Measurements from ENCODE around the gene GJD4. TPM values are rescaled to one million over a fixed set of nuclear protein-coding genes. Genes with fewer than 3 reads are reported as not detected.

GJD4 gene
- total RNA-seq, 8 experiments from 2014 or later = 0.62 TPM; not detected in 7

DNA sequence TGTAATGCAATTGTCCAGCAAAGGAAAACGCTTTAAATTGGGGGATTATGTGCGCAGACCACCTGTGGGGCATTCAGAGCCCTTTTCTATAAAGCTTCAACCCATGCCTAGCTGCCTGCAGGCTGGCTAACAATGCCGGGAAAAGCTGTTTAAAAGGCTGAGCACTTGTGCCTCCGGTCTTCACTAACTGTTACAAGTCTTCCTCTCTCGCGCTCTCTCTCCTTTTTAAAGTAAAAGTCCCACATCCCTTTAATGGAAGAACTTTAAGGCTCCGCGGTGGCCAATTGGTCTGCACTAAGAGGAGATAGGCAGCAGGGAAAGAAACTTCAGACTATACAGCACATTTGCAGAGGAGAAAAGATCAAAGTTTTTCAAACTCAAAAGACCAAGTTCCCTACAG, 32.3 kb downstream of the GJD4 start:
- H3K4me3 ChIP-seq = peak overlapping the region in 2 of 5 donors; percentile 3 to 13
- H3K4me1 ChIP-seq (replicated peaks in 1 of 2) = peaks cover 16 to 17% of the 10 kb centered on the region in 2 donors
- ATAC-seq (replicated peaks in 6 of 8) = no peak
- WGBS, 10 experiments = 0 to 86% (median 5%) methylated on average over 3 to 8 of the region's 8 CpGs; no CpG with 5 or more reads in 1 of the 10 experiments
- H3K27ac ChIP-seq = no peak overlapping the region
- in situ Hi-C loops (cut with MboI; ENCODE audit: low pct_unique_long_range_greater_than_20kb in 2 of 9, low sequenced_read_pairs in 9 of 9, unreplicated experiment in 9 of 9) = loop anchor here (10.0 to 25.0 kb wide), 6 partner anchors 275 to 1250 kb away; no protein-coding TSS in a partner anchor

DNA sequence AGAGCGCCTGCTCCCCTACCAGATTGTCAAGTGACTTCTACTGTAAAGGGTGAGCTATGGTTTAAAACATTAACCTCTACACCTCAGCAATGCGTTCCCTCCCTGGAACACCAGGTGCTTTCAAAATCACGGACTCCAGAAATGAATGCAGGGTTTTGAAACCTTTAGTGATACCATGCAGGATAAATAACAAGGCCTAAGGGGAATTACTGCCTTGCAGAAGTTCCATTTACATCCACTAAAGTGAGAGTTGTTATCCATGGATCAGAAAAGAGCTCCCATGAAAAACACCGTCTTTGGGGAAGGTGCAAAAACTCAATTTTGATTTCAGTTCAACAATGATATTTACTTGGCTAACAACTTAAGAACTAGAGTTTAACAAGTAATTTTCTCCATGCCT, 33.0 kb downstream of the GJD4 start:
- 3 to 100% (median 51%) methylated on average over 1 to 4 of the region's 4 CpGs; no CpG with 5 or more reads in 2 of the 10 experiments for WGBS, 10 experiments
- peaks cover 16 to 17% of the 10 kb centered on the region in 2 donors for H3K4me1 ChIP-seq (replicated peaks in 1 of 2)
- no peak overlapping the region for H3K27ac ChIP-seq
- H3K4me3 ChIP-seq = peak overlapping the region in 1 of 5 donors; percentile 4
- no peak for ATAC-seq (replicated peaks in 6 of 8)
- in situ Hi-C loops (cut with MboI; ENCODE audit: low pct_unique_long_range_greater_than_20kb in 2 of 9, low sequenced_read_pairs in 9 of 9, unreplicated experiment in 9 of 9) = loop anchor here (10.0 to 25.0 kb wide), 6 partner anchors 274 to 1249 kb away; no protein-coding TSS in a partner anchor

DNA sequence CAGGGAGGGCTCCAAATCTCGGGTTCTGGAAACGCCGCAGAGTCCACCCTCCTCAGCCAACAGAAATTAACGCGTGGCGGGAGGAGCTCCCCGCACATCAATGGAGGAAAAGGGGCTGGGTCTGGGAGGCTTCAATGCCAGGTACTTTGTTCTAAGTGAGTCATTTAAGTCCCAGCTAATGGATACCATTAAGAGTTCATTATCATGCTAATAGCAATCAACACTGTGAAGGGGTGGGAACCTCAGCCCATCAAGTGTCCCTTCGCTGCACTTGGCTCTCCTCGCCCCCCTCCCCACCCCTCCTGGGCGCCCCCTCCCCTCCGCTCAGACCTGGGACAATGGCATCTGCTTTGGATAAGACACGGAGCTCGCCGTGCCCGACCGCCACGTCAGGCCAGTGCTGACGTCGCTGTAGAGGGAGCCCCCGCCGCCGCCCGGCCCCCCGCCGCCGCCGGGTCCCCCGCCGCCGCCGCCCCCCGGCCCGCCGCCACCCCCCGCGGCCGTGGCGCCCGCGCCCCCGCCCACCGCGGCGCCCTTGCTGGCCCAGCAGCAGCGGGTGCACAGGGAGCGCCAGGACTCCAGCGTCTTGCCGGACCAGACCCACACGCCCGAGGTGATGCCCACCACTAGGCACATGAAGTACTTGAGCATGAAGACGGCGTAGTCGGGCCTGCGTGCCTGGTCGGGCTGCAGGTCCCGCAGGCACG, 34.0 kb downstream of the GJD4 start:
- in situ Hi-C loops (cut with MboI; ENCODE audit: low pct_unique_long_range_greater_than_20kb in 2 of 9, low sequenced_read_pairs in 9 of 9, unreplicated experiment in 9 of 9) = loop anchor here (10.0 to 25.0 kb wide), 6 partner anchors 273 to 1248 kb away; no protein-coding TSS in a partner anchor
- peak in 4 of 8 experiments; percentile 0 to 4 (median 1) for ATAC-seq (replicated peaks in 6 of 8)
- WGBS, 10 experiments = 0 to 100% (median 44%) methylated on average over 1 to 8 of the region's 57 CpGs; no CpG with 5 or more reads in 4 of the 10 experiments
- Histone ChIP-seq H3K4me3 (peak overlapping the region; percentile 46 to 83 (median 68)), H3K4me1 (replicated peaks in 1 of 2) (peaks cover 17 to 18% of the 10 kb centered on the region in 2 donors), H3K27ac (peak overlapping the region in 1 of 2 donors; percentile 0)

DNA sequence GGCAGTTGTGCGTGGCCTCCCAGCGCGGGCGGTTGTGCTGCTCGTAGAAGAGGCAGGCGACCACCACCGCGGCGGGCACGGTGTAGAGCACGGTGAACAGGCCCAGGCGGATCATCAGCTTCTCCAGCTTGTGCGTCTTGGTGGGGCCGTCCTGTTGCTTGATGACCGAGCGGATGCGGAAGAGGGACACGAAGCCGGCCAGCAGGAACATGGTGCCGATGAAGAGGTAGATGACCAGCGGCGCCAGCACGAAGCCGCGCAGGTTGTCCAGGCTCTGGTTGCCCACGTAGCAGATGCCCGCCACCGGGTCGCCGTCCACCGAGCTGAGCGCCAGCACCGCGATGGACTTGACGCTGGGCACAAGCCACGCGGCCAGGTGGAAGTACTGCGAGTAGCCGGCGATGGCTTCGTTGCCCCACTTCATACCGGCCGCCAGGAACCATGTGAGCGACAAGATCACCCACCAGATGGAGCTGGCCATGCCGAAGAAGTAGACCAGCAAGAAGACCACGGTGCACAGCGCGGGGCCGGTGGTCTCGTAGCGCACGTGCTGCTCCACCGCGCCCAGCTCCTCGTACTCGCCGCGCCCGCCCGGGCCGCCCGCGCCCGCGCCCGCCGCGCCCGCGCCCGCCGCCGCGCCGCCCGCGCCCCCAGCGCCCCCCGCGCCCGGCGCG, 34.7 kb downstream of the GJD4 start:
- H3K4me3 ChIP-seq = peak overlapping the region; percentile 46 to 83 (median 68)
- H3K27ac ChIP-seq = peak overlapping the region; percentile 70 to 82
- ATAC-seq (replicated peaks in 6 of 8) = no peak
- peaks cover 17 to 18% of the 10 kb centered on the region in 2 donors for H3K4me1 ChIP-seq (replicated peaks in 1 of 2)
- in situ Hi-C loops (cut with MboI; ENCODE audit: low pct_unique_long_range_greater_than_20kb in 2 of 9, low sequenced_read_pairs in 9 of 9, unreplicated experiment in 9 of 9) = loop anchor here (10.0 to 25.0 kb wide), 6 partner anchors 272 to 1247 kb away; no protein-coding TSS in a partner anchor
- WGBS, 10 experiments = 2 to 50% (median 26%) methylated on average over 1 to 23 of the region's 83 CpGs; no CpG with 5 or more reads in 2 of the 10 experiments

DNA sequence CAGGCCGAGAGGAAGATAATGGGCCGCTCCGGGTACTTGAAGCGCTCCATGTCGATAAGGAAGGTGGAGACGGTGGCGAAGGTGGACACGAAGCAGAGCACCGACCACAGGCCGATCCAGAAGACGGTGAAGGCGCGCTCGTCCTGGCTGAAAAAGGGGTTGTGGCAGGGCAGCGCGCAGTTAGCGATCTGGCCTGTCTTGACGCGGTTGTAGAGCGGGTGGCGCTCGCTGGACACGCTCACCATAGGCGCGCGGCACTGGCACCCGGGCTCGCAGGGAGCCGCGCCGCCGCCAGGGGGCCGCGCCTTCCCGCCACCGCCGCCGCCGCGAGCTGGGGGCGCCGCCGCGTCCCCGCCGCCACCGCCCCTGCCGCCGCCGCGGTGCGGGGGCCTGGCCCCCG, 35.3 kb downstream of the GJD4 start:
- peak overlapping the region; percentile 70 to 82 for H3K27ac ChIP-seq
- peaks cover 17 to 18% of the 10 kb centered on the region in 2 donors for H3K4me1 ChIP-seq (replicated peaks in 1 of 2)
- in situ Hi-C loops (cut with MboI; ENCODE audit: low pct_unique_long_range_greater_than_20kb in 2 of 9, low sequenced_read_pairs in 9 of 9, unreplicated experiment in 9 of 9) = loop anchor here (25.0 kb wide), 4 partner anchors 272 to 1247 kb away; no protein-coding TSS in a partner anchor
- H3K4me3 ChIP-seq = peak overlapping the region; percentile 46 to 83 (median 68)
- 0% methylated on average over 4 of the region's 53 CpGs; no CpG with 5 or more reads in 9 of the 10 experiments for WGBS, 10 experiments
- ATAC-seq (replicated peaks in 6 of 8) = peak; percentile 21 to 56 (median 46)

DNA sequence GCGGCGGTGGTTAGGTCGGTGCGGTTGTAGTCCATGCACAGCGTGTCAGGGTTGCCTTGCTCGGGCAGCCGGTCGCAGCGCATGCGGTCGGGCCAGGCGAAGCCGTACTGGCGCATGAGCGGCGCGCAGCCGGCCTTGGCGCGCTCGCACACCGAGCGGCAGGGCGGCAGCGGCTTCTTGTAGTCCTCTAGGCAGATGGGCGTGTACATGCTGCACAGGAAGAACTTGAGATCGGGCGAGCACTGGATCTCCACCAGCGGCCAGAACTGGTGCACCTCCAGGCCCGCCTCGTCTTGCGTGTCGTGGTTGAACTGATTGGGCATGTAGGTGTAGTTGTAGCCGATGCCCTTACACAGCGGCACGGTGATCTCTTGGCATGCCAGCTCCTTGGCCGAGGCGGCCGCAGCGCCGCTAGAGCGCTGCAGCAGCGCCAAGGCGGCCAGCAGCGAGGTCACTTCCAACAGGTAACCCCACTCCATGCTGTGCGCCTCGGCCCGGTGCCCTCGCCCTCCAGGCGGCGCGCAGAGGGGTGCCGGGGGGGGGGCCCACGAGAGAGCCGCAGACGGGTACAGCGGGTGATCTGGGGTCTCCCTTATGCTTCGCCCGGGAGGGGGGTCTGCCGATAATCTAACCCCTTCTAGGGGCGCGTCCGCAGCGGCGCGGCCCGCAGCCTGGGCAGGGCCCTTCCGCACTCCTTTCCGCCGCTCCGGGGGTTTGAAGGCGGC, 36.0 kb downstream of the GJD4 start:
- Histone ChIP-seq H3K4me1 (replicated peaks in 1 of 2) (peaks cover 17 to 18% of the 10 kb centered on the region in 2 donors), H3K4me3 (peak overlapping the region; percentile 46 to 83 (median 68)), H3K27ac (peak overlapping the region in 1 of 2 donors; percentile 82)
- WGBS, 10 experiments = 0% methylated on average over 4 of the region's 72 CpGs; no CpG with 5 or more reads in 9 of the 10 experiments
- peak; percentile 23 to 54 (median 40) for ATAC-seq (replicated peaks in 6 of 8)
- in situ Hi-C loops (cut with MboI; ENCODE audit: low pct_unique_long_range_greater_than_20kb in 2 of 9, low sequenced_read_pairs in 9 of 9, unreplicated experiment in 9 of 9) = loop anchor here (25.0 kb wide), 4 partner anchors 271 to 1246 kb away; no protein-coding TSS in a partner anchor

DNA sequence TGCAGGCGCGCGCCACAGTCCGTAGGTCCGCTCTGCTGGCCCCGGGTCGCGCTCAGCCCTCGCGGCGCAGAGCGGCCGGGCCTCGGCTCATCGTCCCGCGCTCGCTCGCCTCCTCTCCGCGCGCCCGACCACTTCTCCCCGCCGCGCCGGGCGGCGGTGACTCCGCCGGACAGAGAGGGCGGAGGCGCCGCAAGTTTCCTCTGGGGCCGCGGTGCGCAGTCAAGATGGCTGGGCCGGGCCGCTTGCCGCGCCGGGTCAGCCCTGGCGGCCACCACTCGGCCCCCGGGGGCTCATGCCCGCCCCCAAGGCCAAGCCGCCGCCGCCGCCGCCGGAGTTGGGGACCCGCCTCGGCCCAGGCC, 36.5 kb downstream of the GJD4 start:
- Histone ChIP-seq H3K4me1 (replicated peaks in 1 of 2) (peaks cover 17 to 18% of the 10 kb centered on the region in 2 donors), H3K27ac (no peak overlapping the region), H3K4me3 (peak overlapping the region; percentile 46 to 83 (median 68))
- ATAC-seq (replicated peaks in 6 of 8) = peak; percentile 1 to 26 (median 8)
- in situ Hi-C loops (cut with MboI; ENCODE audit: low pct_unique_long_range_greater_than_20kb in 2 of 9, low sequenced_read_pairs in 9 of 9, unreplicated experiment in 9 of 9) = loop anchor here (25.0 kb wide), 4 partner anchors 271 to 1246 kb away; no protein-coding TSS in a partner anchor
- 0% methylated on average over 1 of the region's 54 CpGs; no CpG with 5 or more reads in 9 of the 10 experiments for WGBS, 10 experiments

DNA sequence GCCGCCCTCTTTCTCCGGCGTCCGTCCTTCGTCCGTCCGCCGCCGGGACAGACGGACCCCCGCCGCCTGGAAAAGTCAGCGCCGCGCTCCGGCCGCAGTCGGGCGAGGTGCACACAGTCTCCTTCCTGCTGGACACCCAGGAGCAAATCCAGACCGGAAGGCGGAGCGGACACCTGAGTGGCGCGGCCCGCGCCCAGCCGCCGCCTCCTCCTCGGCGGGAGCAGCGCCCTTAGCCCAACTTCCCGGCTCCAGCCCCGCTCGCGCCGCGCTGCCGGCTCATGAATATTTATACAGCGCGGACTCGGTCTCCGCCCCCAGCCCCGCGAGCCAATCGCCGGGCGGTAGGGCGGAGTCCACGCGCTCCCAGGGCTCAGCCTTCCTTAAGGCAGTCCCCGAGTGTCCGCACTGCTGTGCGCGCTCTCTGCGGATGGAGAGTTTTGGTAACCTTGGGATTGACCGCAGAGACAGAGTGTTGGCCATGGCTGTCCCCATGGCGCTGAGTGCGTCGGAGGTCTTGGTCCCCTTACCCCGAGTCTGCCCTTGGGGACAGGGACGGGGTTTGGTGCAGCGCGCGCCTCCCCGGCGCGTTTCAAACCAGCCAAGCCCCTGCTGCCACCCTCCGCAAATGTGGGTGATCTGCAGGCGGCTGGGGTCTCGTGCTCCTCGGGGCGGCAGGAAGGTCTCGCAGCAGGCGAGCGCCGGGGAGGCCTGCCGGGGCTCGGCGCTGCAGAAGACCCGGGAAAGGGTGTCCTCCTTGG, 37.1 kb downstream of the GJD4 start, which contains the start of gene FZD8:
Gene FZD8 (minus strand): TSS at position 262 of the 758 bp plus-strand sequence. CDS start 867 bp downstream, outside the sequence.
- ATAC-seq (replicated peaks in 6 of 8) = peak; percentile 75 to 82 (median 81)
- in situ Hi-C loops (cut with MboI; ENCODE audit: low pct_unique_long_range_greater_than_20kb in 2 of 9, low sequenced_read_pairs in 9 of 9, unreplicated experiment in 9 of 9) = loop anchor here (25.0 kb wide), 4 partner anchors 270 to 1245 kb away; no protein-coding TSS in a partner anchor
- H3K4me3 ChIP-seq = peak within 1 kb of the TSS; percentile 46 to 83 (median 68)
- H3K27ac ChIP-seq = no peak within 1 kb of the TSS
- WGBS, 10 experiments = 0% methylated on average over 2 to 8 of the region's 80 CpGs; no CpG with 5 or more reads in 7 of the 10 experiments
- H3K4me1 ChIP-seq (replicated peaks in 1 of 2) = peaks cover 14 to 15% of the 10 kb centered on the region in 2 donors

DNA sequence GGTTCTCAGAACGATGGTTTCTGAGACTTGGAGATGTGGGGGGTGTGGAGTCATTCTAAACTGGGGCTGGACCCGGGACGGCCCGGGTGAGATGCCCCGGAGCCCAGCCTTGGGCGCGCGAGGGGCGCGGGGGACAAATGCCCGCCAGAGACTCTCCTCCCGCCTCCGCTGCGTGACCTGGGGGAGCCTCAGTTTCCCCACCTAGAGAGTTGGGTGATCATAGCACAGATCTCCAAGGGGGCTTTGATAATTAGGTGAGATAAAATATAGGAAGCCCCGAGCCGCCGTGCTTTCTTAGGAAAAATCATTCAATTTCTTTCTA, 37.6 kb downstream of the GJD4 start:
- in situ Hi-C loops (cut with MboI; ENCODE audit: low pct_unique_long_range_greater_than_20kb in 2 of 9, low sequenced_read_pairs in 9 of 9, unreplicated experiment in 9 of 9) = loop anchor here (25.0 kb wide), 4 partner anchors 270 to 1245 kb away; no protein-coding TSS in a partner anchor
- H3K4me1 ChIP-seq (replicated peaks in 1 of 2) = peaks cover 9 to 10% of the 10 kb centered on the region in 2 donors
- H3K27ac ChIP-seq = no peak overlapping the region
- peak overlapping the region; percentile 46 to 83 (median 68) for H3K4me3 ChIP-seq
- ATAC-seq (replicated peaks in 6 of 8) = no peak
- 0 to 3% (median 0%) methylated on average over 1 to 7 of the region's 17 CpGs; no CpG with 5 or more reads in 5 of the 10 experiments for WGBS, 10 experiments

DNA sequence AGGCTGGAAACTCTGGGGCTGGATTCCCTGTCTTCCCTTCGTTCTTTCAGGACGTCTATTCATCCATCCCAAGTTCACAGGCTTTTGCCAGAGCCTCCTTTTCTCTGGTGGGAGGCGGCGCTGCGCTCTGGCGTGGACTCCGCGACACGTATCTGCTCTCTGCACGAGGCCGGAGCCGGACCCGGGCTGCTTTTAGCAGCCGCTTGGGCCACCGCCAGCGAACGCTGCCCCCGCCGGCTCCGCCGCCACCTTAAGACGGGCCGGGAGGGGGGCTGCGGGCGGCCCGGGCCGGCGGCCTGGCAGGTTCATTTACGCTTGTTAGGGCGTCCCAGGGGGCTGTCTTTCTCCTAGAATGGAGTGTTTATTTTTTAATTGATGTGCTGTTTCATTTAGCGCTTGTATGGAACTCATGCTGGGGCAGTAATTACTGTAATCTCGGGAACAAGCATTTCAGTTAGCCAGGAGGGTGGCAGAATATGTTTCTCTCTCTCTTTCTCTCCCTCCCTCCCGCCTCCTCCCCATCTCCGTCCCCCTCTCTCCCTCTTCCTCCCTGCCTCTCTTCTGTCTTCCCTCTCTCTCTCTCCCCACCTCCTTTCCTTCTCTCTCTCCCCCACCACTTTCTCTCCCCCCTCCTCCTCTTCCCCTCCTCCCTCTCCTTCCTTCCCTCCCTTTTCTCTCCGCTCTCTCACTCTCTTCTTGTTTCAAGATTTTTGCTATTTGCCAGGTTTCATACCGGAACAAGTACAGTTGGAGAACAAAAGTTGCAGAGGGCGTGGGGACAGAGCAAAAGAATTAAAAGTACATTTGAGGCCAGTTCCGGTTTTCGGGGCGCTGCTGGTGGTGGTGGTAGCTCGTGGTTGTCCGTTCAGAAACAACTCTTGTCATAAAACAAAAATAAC, 38.3 kb downstream of the GJD4 start:
- WGBS, 10 experiments = 0 to 10% (median 3%) methylated on average over 2 to 16 of the region's 42 CpGs; no CpG with 5 or more reads in 2 of the 10 experiments
- peak in 6 of 8 experiments; percentile 1 to 33 (median 24) for ATAC-seq (replicated peaks in 6 of 8)
- H3K4me1 ChIP-seq (replicated peaks in 1 of 2) = peaks cover 2 to 4% of the 10 kb centered on the region in 2 donors
- peak overlapping the region; percentile 46 to 83 (median 68) for H3K4me3 ChIP-seq
- H3K27ac ChIP-seq = no peak overlapping the region
- in situ Hi-C loops (cut with MboI; ENCODE audit: low pct_unique_long_range_greater_than_20kb in 2 of 9, low sequenced_read_pairs in 9 of 9, unreplicated experiment in 9 of 9) = loop anchor here (25.0 kb wide), 4 partner anchors 269 to 1244 kb away; no protein-coding TSS in a partner anchor
